HG02852 (cell line): Measurements from ENCODE around the gene UBAC2.
A peak's percentile ranks its signal among the peaks of the same experiment; 100 is the strongest.

ENCODE experiments used
- ATAC-seq: cut with Tn5 transposase; IDR thresholded peaks from one replicate; pipeline ENCODE4 v1.9.1; 2021; ENCODE audit warnings: mild to moderate bottlenecking, moderate library complexity; ENCODE audit not compliant: unreplicated experiment

Gene UBAC2

DNA sequence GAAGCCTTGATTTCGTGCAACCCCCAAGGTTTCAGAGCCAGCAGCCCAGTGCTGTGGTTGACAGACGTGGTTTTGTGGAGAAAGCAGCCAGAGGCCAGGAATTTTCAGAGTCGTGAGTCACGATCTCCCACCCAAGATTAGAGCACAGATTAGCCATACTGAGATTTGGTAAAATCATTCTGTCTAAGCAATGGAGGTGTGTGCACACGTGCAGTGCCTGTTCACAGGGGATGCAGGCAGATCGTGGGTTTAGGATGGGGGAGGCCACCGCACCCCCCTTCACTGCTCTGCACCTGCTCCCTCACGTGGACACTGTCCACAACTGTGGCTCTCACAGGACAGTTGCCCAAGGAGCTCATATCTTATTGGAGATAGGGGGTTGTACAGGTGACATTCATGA, 153.2 kb downstream of the UBAC2 start:
- no peak for ATAC-seq

- peak; percentile 19 for ATAC-seq
Observed at GRCh38 chr13:99354371-99354951, 153.8 kb downstream of the UBAC2 start.

GRCh38 chr13:99355267-99356011, 154.8 kb downstream of the UBAC2 start:
- ATAC-seq: no peak

- peak; percentile 0 for ATAC-seq
Observed at GRCh38 chr13:99356012-99356261, 155.3 kb downstream of the UBAC2 start.

DNA sequence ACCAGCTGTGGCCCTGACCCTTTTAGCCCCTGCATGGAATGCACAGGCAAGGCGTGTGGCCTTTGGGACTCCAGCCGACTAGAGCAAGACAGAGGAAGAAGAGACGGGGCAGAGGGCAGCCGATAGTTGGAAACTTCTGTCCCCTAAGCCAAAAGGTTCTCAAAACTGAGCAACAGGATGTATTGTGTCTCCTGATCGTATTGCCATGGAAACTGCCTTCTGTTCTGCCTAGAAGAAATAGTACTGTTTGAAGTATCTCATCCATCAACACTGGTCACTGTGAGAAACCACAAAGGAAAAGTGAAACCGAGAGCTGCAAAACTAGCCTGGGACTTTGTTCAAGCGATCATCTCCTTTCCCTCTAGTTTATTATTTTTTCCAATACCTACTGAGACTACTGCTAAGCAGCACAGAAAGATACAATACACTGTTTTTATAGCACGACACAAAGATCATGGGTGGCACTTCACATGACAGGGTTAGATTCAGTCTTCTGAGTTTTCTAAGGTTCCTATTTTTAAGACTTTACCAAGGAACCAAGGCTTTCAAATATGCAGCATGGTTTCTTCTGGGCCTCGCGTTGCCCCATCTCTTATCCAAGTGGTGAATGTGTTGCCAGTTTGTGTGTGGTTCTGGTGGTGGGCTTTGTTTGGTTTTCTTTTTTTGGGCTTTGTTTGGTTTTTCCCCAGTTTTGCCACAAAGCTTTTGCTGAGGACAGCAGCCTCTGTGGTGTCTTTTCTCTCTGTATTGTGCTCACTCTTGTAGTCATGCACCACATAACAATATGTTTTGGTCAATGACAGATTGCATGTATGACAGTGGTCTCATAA, 155.8 kb downstream of the UBAC2 start:
- ATAC-seq: peak; percentile 50

DNA sequence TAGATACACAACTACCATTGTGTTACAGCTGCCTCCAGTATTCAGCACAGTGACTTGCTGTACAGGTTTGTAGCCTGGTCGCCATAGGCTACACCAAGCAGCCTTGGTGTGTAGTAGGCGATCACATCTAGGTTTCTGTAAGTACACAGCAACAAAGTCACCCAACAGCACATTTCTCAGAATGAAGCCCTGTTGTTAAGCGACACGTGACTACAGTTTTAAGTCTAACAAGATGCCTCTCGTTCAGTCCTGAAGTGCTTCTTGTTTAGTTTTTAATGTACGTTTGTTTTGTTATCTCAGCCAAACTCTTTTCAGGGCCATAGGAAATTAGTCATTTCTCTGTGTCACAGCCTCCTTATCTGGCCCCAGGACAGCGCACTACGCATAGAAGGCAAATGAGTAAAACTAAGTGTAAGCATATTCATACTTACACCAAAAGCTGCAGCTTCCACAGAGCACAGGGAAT, 156.5 kb downstream of the UBAC2 start:
- peak; percentile 49 for ATAC-seq

DNA sequence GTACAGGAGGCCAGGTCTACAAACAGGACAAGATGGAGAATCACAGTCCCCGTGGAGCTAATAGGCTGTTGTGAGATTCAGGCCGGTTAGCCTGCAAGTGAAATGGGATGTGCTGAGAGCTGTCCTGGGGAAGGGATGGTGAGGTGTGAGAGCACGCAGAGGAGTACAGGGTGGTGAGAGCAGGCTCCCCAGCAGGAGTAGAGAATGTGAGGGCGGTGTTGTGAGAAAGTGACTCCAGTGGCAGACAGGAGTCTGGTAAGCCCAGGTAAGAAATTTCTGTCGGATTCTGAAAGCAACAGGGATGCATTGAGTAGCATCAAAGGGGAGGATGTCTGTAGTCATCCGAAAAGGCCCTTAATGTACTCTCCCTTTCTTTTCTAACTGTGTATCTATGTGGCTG, 157.3 kb downstream of the UBAC2 start:
- no peak for ATAC-seq

- no peak for ATAC-seq
Observed at GRCh38 chr13:99359528-99359927, 158.9 kb downstream of the UBAC2 start.

- no peak for ATAC-seq
Observed at GRCh38 chr13:99360696-99361095, 160.0 kb downstream of the UBAC2 start.

GRCh38 chr13:99361197-99361596, 160.5 kb downstream of the UBAC2 start:
- no peak for ATAC-seq

DNA sequence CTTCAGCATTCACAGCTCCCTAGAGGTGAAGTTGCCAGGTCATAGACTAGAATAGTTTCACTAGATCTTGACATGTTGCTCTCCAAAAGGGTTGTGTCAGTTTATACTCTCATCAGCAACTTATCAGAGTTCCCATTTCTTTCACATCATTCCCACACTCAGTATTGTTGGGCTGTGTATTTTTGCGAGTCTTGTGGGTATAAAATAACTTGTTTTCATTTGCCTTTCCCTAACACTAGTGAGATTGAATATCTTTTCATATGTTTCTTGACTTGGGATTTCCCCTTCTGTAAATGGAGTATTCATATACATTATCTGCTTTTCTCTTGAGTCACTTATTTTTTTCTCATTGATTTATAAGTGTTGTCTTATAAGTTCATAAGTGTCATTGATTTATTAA, 161.7 kb downstream of the UBAC2 start:
- no peak for ATAC-seq

GRCh38 chr13:99363391-99363790, 162.7 kb downstream of the UBAC2 start:
- no peak for ATAC-seq

- ATAC-seq: no peak
Observed at GRCh38 chr13:99363949-99364348, 163.3 kb downstream of the UBAC2 start.

DNA sequence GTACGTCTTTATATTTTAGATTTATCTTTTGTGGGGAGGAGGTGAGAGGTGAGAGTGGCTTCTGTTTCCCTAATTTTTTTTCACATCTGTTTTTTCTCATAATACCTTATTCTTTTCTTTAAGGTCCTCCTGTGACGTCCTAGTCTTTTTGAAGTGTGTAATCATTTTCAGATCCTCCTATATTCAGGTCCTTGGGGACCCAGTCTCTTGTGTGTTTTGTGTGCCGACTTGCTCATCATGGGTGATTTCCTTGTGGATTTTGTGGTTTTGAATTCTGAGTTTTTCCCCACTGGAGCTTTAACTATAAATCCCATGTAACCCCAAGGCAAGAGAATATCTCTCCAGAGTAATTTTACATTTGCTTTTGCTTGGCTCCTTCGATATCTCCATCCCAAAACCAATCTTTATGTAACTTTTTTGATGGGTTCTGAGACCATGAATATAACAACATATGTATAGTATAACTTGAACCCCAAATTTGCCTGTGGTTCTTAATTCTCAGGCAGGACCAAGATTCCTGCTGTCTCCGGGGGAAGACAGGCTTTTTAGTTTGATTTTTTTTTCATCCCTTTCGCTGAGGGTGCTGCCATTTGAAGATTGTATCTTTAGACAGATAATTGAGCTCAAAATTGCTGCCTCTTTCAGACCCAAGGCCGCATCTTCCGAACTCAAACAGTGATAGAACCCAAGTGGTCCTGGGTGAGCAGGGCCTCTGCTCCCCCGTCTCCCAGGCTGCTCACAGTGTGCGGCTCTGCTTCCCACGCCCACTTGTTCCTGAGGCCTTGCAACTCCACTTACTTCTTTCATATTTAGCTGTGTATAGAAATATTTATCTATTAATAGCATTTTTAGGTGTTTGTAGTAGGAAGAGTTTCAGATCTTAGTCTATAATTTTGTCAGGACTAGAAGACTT, 165.7 kb downstream of the UBAC2 start:
- no peak for ATAC-seq

GRCh38 chr13:99367106-99367616, 166.5 kb downstream of the UBAC2 start:
- ATAC-seq: no peak

- no peak for ATAC-seq
Observed at GRCh38 chr13:99367663-99368448, 167.2 kb downstream of the UBAC2 start.

DNA sequence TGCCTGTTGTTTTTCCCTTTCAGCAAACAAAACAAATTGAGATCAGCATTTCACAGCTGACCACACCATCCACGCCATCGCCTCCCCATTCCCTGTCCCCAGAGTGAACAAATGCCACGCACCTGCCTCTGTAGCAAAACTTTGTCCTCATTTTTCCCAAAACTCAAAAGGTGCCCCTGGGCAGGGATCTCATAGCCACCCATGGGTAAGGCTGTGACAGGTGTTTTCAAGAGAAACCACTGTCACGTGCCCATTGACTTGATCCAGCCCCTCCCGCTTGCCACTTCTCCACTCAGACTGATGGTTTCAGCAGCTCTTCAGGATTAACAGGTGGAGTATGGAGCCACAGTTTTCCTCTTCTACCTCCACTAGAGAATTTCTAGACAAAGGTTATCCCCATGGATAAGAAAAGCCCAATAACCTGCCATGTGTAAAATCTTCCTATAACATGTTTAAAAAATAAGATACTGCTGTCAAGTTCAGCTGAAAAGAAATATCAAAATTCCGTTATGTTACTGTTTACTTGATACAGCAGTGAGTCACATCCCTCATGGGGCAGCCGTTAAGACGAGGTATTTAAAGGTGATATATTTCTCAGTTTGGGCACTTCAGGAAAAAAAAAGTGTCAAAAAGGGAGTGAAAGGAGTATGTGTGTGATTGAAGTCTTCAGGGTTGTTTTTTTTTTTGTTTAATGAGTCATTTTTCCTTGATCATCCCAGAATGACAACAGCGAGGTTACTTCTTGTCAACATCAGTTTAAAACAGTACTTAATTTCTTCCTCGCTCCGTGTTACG, 170.0 kb downstream of the UBAC2 start:
- ATAC-seq: no peak

GRCh38 chr13:99371956-99372355, 171.3 kb downstream of the UBAC2 start:
- no peak for ATAC-seq

DNA sequence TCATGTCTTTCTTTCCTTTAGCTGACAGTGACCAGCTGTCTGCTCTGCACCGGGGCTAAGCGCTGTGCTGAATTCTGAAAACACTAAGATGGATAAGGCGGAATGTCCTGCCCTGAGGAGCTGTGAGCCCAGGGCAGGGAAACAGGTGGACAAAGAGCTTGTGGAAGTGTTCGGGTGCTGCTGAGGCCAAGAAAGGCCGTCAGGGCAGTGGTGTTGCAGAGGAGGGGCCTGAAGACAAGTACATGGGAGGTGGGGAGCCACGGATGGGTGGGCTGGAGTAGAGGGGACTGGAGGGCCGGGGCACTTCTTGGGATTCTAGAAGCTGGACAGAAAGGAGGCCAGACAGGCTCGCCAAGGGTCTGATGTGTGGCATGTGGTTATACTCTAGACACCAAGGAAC, 172.8 kb downstream of the UBAC2 start:
- no peak for ATAC-seq
